GM21786 (cell line): ENCODE measurements around the gene DAB2IP.

ENCODE experiments used
- ATAC-seq: cut with Tn5 transposase; IDR thresholded peaks from one replicate; pipeline ENCODE4 v1.9.1; 2021; ENCODE audit not compliant: unreplicated experiment

The DAB2IP gene

GRCh38 chr9:121720311-121721057 lies 69.0 kb downstream of the DAB2IP start:
- ATAC-seq = no peak

GRCh38 chr9:121721058-121721350 lies 69.6 kb downstream of the DAB2IP start:
- no peak for ATAC-seq

- ATAC-seq = no peak
Observed at GRCh38 chr9:121721770-121722169, 70.3 kb downstream of the DAB2IP start.

- no peak for ATAC-seq
Observed at GRCh38 chr9:121725008-121725775, 73.8 kb downstream of the DAB2IP start.

- no peak for ATAC-seq
Observed at GRCh38 chr9:121727295-121728020, 76.0 kb downstream of the DAB2IP start.

- ATAC-seq = no peak
Observed at GRCh38 chr9:121728916-121729315, 77.5 kb downstream of the DAB2IP start.

GRCh38 chr9:121729769-121730562 lies 78.5 kb downstream of the DAB2IP start:
- no peak for ATAC-seq

GRCh38 chr9:121731090-121731489 lies 79.7 kb downstream of the DAB2IP start:
- no peak for ATAC-seq

GRCh38 chr9:121731919-121732318 lies 80.5 kb downstream of the DAB2IP start:
- no peak for ATAC-seq

- ATAC-seq = no peak
Observed at GRCh38 chr9:121732389-121732788, 81.0 kb downstream of the DAB2IP start.

- ATAC-seq = no peak
Observed at GRCh38 chr9:121732886-121733285, 81.5 kb downstream of the DAB2IP start.

GRCh38 chr9:121734465-121734864 lies 83.0 kb downstream of the DAB2IP start:
- no peak for ATAC-seq

GRCh38 chr9:121735065-121735792 lies 83.8 kb downstream of the DAB2IP start:
- no peak for ATAC-seq

GRCh38 chr9:121735793-121736770 lies 84.6 kb downstream of the DAB2IP start:
- ATAC-seq = no peak

GRCh38 chr9:121736934-121737462 lies 85.6 kb downstream of the DAB2IP start:
- ATAC-seq = no peak

- no peak for ATAC-seq
Observed at GRCh38 chr9:121737481-121737931, 86.1 kb downstream of the DAB2IP start.

GRCh38 chr9:121738411-121738810 lies 87.0 kb downstream of the DAB2IP start:
- ATAC-seq = no peak

GRCh38 chr9:121738968-121739367 lies 87.5 kb downstream of the DAB2IP start:
- no peak for ATAC-seq

GRCh38 chr9:121739971-121740370 lies 88.5 kb downstream of the DAB2IP start:
- no peak for ATAC-seq
